Measurements from ENCODE around the gene PDE4D. TPM values are rescaled to one million over a fixed set of nuclear protein-coding genes. Genes with fewer than 3 reads are reported as not detected.

Gene PDE4D
- total RNA-seq, 2 experiments from 2014 or later: 75.5 to 80.7 TPM

- Mint-ChIP-seq H3K36me3 (ENCODE audit: low read depth) (no peaks in the 10 kb centered on the region), H3K27me3 (no peaks in the 10 kb centered on the region), H3K4me3 (no peak overlapping the region), H3K27ac (no peak overlapping the region), H3K9me3 (no peaks in the 10 kb centered on the region), H3K4me1 (ENCODE audit: low read depth) (no peaks in the 10 kb centered on the region)
- ChIA-PET POLR2A (no interaction called here), CTCF (no interaction called here)
- DNase-seq (no peak), ATAC-seq (no peak)
- TF ChIP-seq CTCF (IDR thresholded peaks at IDR 0.05): no peak
- intact Hi-C loops (cut with micrococcal nuclease): no loop called here
These were observed 350.4 kb downstream of the PDE4D start for GRCh38 chr5:59542851-59543820.

- intact Hi-C loops (cut with micrococcal nuclease): no loop called here
- DNase-seq (no peak), ATAC-seq (no peak)
- POLR2A ChIA-PET: no interaction called here
- CTCF ChIA-PET: no interaction called here
- Mint-ChIP-seq H3K4me1 (ENCODE audit: low read depth) (no peaks in the 10 kb centered on the region), H3K27ac (no peak overlapping the region), H3K27me3 (no peaks in the 10 kb centered on the region), H3K4me3 (no peak overlapping the region), H3K9me3 (no peaks in the 10 kb centered on the region), H3K36me3 (ENCODE audit: low read depth) (no peaks in the 10 kb centered on the region)
- no peak for TF ChIP-seq CTCF (IDR thresholded peaks at IDR 0.05)
These were observed 351.2 kb downstream of the PDE4D start for GRCh38 chr5:59542306-59542705.

DNA sequence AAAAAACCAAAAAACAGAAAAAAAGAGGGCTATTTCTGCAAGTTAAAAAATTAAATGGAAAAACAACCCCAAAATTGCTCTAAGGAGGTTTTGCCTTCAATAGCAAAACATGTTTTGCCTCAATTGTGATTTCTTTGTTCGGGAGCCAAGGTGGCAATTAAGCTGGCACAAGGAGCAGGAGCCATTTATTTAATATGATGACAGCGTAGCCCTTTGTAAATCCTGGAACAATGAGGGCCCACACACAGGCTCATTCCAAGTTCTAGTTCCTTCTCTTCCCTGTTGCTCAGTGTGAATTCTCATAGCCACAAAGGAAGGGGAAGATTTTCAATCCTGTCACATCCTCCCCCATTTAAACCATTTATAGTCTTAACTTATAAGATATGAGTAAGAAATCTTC lies 353.2 kb downstream of the PDE4D start:
- Mint-ChIP-seq H3K36me3 (ENCODE audit: low read depth) (no peaks in the 10 kb centered on the region), H3K9me3 (no peaks in the 10 kb centered on the region), H3K27me3 (no peaks in the 10 kb centered on the region), H3K4me3 (no peak overlapping the region), H3K4me1 (ENCODE audit: low read depth) (no peaks in the 10 kb centered on the region), H3K27ac (no peak overlapping the region)
- ATAC-seq (no peak), DNase-seq (no peak)
- POLR2A ChIA-PET: no interaction called here
- CTCF ChIA-PET: no interaction called here
- TF ChIP-seq CTCF (IDR thresholded peaks at IDR 0.05): no peak
- intact Hi-C loops (cut with micrococcal nuclease): no loop called here

GRCh38 chr5:59538750-59539121 lies 354.8 kb downstream of the PDE4D start:
- no peaks in the 10 kb centered on the region for H3K9me3 Mint-ChIP-seq
- no peak for ATAC-seq
- TF ChIP-seq CTCF (IDR thresholded peaks at IDR 0.05): no peak
- DNase-seq: no peak
- H3K4me1 Mint-ChIP-seq (ENCODE audit: low read depth): no peaks in the 10 kb centered on the region
- POLR2A ChIA-PET: no interaction called here
- no peak overlapping the region for H3K27ac Mint-ChIP-seq
- H3K27me3 Mint-ChIP-seq: no peaks in the 10 kb centered on the region
- CTCF ChIA-PET: no interaction called here
- intact Hi-C loops (cut with micrococcal nuclease): no loop called here
- H3K36me3 Mint-ChIP-seq (ENCODE audit: low read depth): no peaks in the 10 kb centered on the region
- no peak overlapping the region for H3K4me3 Mint-ChIP-seq

DNA sequence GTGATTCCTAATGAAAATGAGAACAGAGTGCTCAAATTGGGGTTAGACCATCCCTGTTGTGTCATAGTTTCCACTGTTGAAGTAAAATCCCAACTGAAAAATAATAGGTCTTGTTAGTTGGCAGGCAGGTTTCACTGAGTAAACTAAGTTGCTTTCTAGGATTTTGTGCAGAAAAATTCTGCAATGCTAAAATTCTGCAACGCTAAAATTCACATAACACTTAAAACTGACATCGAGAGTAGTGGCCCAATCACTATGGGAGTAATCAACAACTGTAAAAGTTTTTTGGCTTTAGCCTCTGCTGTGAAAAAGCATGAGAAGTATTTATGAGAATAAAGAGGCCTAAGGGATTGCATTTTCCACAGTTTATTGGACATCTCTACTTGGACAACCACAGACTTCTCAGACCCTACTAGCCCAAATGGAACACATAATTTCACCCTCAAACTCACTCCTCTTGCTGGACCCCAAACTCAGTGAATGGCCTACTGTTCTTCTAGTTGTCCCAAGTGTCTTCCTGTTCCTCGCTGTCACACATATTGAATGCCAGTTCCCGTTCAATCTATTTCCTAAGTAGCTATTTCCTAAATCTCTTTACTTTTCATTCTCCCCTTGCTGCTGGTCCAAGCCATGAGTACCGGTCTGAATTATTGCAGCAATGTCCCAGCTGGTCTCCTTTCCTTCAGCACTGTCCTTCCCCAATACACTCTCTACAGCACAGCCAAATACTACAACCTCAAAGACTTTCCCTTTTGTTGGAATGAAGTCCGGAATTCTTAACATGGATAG lies 355.4 kb downstream of the PDE4D start:
- Mint-ChIP-seq H3K9me3 (no peaks in the 10 kb centered on the region), H3K27me3 (no peaks in the 10 kb centered on the region), H3K36me3 (ENCODE audit: low read depth) (no peaks in the 10 kb centered on the region), H3K4me3 (no peak overlapping the region), H3K27ac (no peak overlapping the region), H3K4me1 (ENCODE audit: low read depth) (no peaks in the 10 kb centered on the region)
- no peak for ATAC-seq
- intact Hi-C loops (cut with micrococcal nuclease): no loop called here
- DNase-seq: no peak
- CTCF ChIA-PET: no interaction called here
- POLR2A ChIA-PET: no interaction called here
- TF ChIP-seq CTCF (IDR thresholded peaks at IDR 0.05): no peak
